Endothelial cell of umbilical vein (primary cell): ENCODE measurements around the gene BCOR. TPM values are rescaled to one million over a fixed set of nuclear protein-coding genes. Genes with fewer than 3 reads are reported as not detected.

Source experiments
- BruUV-seq: library from RNA; stranded (reverse); fragments of 400-500 nt; replicated peaks from 2 replicates; lab custom pipeline; 2021; lab: Mats Ljungman, UMichigan
- CTCF ChIA-PET: fragments of 300-600, 350-600 bp; sonication (Branson Sonifier 250); formaldehyde crosslinking; loops from one replicate; lab custom pipeline; 2021; ENCODE audit warnings: antibody characterized with exemption, inconsistent platforms; lab: Charles Lee
- POLR2A ChIA-PET: fragments of 300-600, 350-600 bp; sonication (Branson Sonifier 250); formaldehyde crosslinking; loops from one replicate; lab custom pipeline; 2021; ENCODE audit warnings: antibody characterized with exemption, inconsistent platforms; lab: Charles Lee
- DNase-seq: peaks from one replicate; pipeline ENCODE4 v3.0.0-alpha.2; 2011; ENCODE audit warnings: low read depth, low spot score
- FAIRE-seq: peaks from 2 replicates; lab custom pipeline; 2011; peaks lifted over from hg19 to GRCh38; lab: Jason Lieb, UNC
- H2AFZ ChIP-seq: 2 replicates; pipeline ENCODE4 v1.6.0; 2012; ENCODE audit warnings: low read depth, low read length, control low read depth, inconsistent platforms
- H3K27ac ChIP-seq: 2 replicates; pipeline ENCODE4 v1.5.1; 2011; ENCODE audit warnings: low read depth, mild to moderate bottlenecking, control low read depth, low read length, moderate library complexity; ENCODE audit not compliant: insufficient read depth
- H3K27me3 ChIP-seq, 2 experiments: 2 replicates each; pipeline versions ENCODE4 v1.6.0 to v1.6.1; 2011; ENCODE audit warnings: low read length in 2 of 2, mixed read lengths in 1 of 2; ENCODE audit not compliant: control insufficient read depth in 2 of 2, insufficient read depth in 2 of 2
- H3K36me3 ChIP-seq, 2 experiments: 2 replicates in 1 of 2; 3 replicates in 1 of 2; pipeline ENCODE4 v1.5.1; 2011; ENCODE audit warnings: low read length in 2 of 2, mild to moderate bottlenecking in 1 of 2, moderate library complexity in 1 of 2; ENCODE audit not compliant: control insufficient read depth in 2 of 2, insufficient read depth in 2 of 2; ENCODE audit errors: extremely low read depth in 1 of 2
- H3K4me1 ChIP-seq: 3 replicates; pipeline ENCODE4 v1.5.1; 2011; ENCODE audit warnings: mild to moderate bottlenecking, low read length; ENCODE audit not compliant: control insufficient read depth, insufficient read depth; ENCODE audit errors: extremely low read depth
- H3K4me2 ChIP-seq: 2 replicates; pipeline ENCODE4 v1.6.1; 2011; ENCODE audit warnings: low read length, control low read depth, mixed read lengths; ENCODE audit not compliant: insufficient read depth
- H3K4me3 ChIP-seq, 3 experiments: fragments of 200-600 bp in 1 of 3; sonication (generic), shearing (Covaris generic) in 1 of 3; replicated peaks in 1 of 3; 2 replicates each; pipeline ENCODE4 v1.5.1; 2011 to 2016; ENCODE audit warnings: control low read depth in 3 of 3, low read length in 3 of 3, mild to moderate bottlenecking in 2 of 3, inconsistent platforms in 1 of 3, low read depth in 1 of 3, moderate library complexity in 1 of 3; ENCODE audit not compliant: insufficient read depth in 1 of 3
- H3K79me2 ChIP-seq: 2 replicates; pipeline ENCODE4 v1.6.0; 2012; ENCODE audit warnings: low read length, inconsistent platforms; ENCODE audit not compliant: control insufficient read depth, insufficient read depth
- H3K9ac ChIP-seq: replicated peaks from 2 replicates; pipeline ENCODE3; 2011; ENCODE audit warnings: low read length, control low read depth; ENCODE audit not compliant: insufficient read depth; ENCODE audit errors: extremely low read depth
- H3K9me1 ChIP-seq: replicated peaks from 3 replicates; pipeline ENCODE4 v1.6.0; 2011; ENCODE audit warnings: mild to moderate bottlenecking, low read length; ENCODE audit not compliant: control insufficient read depth, insufficient read depth; ENCODE audit errors: extremely low read depth
- H3K9me3 ChIP-seq: replicated peaks from 2 replicates; pipeline ENCODE4 v1.5.1; 2012; ENCODE audit warnings: low read length, inconsistent platforms; ENCODE audit not compliant: control insufficient read depth, insufficient read depth
- H4K20me1 ChIP-seq: replicated peaks from 2 replicates; pipeline ENCODE3; 2011; ENCODE audit warnings: mild to moderate bottlenecking, low read length; ENCODE audit not compliant: control insufficient read depth, insufficient read depth; ENCODE audit errors: extremely low read depth
- EZH2 ChIP-seq: IDR thresholded peaks from 2 replicates; pipeline ENCODE4 v1.6.1; 2012; ENCODE audit warnings: borderline replicate concordance, low read depth, mild to moderate bottlenecking, moderate library complexity, low read length, inconsistent platforms; ENCODE audit not compliant: severe bottlenecking
- FOS ChIP-seq: IDR thresholded peaks from 2 replicates; pipeline ENCODE4 v1.6.1; 2011; ENCODE audit warnings: mild to moderate bottlenecking, low read length, moderate library complexity, borderline replicate concordance; ENCODE audit not compliant: insufficient read depth
- JUN ChIP-seq: IDR thresholded peaks from 2 replicates; pipeline ENCODE4 v1.6.1; 2011; ENCODE audit warnings: borderline replicate concordance, low read depth; ENCODE audit not compliant: insufficient read length, insufficient read depth
- MAX ChIP-seq: IDR thresholded peaks from 2 replicates; pipeline ENCODE4 v1.6.1; 2011; ENCODE audit not compliant: insufficient read depth, insufficient read length
- MYC ChIP-seq: IDR thresholded peaks from one replicate; pipeline ENCODE4 v1.6.1; 2011; ENCODE audit warnings: mild to moderate bottlenecking, low read depth, low read length
- POLR2A ChIP-seq: IDR thresholded peaks from 2 replicates; pipeline ENCODE4 v1.6.1; 2012; ENCODE audit warnings: low read depth, mild to moderate bottlenecking, control low read depth, low read length
- POLR2AphosphoS5 ChIP-seq: IDR thresholded peaks from 2 replicates; pipeline ENCODE4 v1.6.1; 2012; ENCODE audit warnings: low read depth, mild to moderate bottlenecking, control low read depth, low read length, moderate library complexity; ENCODE audit not compliant: insufficient read depth
- dilution Hi-C: fragments of 300-500 bp; cut with MboI; formaldehyde crosslinking; loops from one replicate; pipeline ENCODE4 v1.15.0; 2019; ENCODE audit warnings: low sequenced_read_pairs; ENCODE audit not compliant: extremely low pct_ligation_motif_present
- intact Hi-C: fragments of 100-400 bp; cut with micrococcal nuclease; formaldehyde crosslinking; loops from one replicate; pipeline ENCODE4 v1.10.0; 2022
- polyA plus RNA-seq, 4 experiments: library from polyadenylated mRNA; depleted of rRNA in 3 of 4; stranded (reverse) in 3 of 4; unstranded in 1 of 4; fragments of >200 nt; gene quantifications; 2 replicates each; pipeline versions ENCODE4 v1.2.1 to v1.2.3, GENCODE V29; 2011 to 2012; ENCODE audit warnings: missing spikeins in 1 of 4
- total RNA-seq: library from RNA; stranded (reverse); gene quantifications from 2 replicates; pipeline ENCODE4 v1.2.3, GENCODE V29; 2021
- TF ChIP-seq, protein P1 (sequence below), 2 donors: IDR thresholded peaks; 1 replicate in 1 of 2; 2 replicates in 1 of 2; pipeline ENCODE4 v1.5.1; 2011; ENCODE audit warnings: low read length in 2 of 2, mild to moderate bottlenecking in 2 of 2, moderate library complexity in 2 of 2, control low read depth in 1 of 2, inconsistent platforms in 1 of 2, low read depth in 1 of 2; ENCODE audit not compliant: insufficient read depth in 1 of 2; ENCODE audit errors: extremely low read depth in 1 of 2

BCOR gene
- total and polyA plus RNA-seq, 2 donors (not counting 3 experiments of a cell fraction or from before 2014, with no cell fraction given): 10.1 to 24.2 TPM

DNA sequence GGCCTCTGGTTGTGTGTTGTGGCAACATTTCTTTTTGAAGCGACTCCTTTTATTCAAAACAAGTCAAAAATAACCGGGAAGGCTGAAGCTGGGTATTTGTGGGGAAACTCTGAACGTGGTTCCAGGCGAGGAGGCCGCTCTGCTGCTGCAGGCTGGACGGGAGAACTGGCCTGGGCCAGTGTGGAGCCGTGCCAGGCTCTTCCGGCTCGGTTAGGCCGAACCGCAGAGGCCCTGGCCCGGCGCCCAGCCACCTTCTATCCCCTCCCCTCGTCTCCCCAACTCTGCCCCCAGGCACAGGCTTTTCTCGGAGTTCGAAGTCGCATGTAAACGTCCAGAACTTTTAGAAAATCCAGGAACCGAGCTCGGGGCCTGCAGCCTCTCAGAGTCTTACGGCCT is 2.4 kb upstream of the BCOR start:
- dilution Hi-C loops: no loop called here
- Histone ChIP-seq H3K9me3 (no peaks in the 10 kb centered on the region), H4K20me1 (no peaks in the 10 kb centered on the region), H3K27ac (no peak overlapping the region), H3K27me3 (no peaks in the 10 kb centered on the region), H3K4me1 (peaks cover 2% of the 10 kb centered on the region), H3K9ac (no peak overlapping the region), H2AFZ (no peak overlapping the region), H3K4me3 (no peak overlapping the region), H3K9me1 (no peaks in the 10 kb centered on the region), H3K79me2 (peaks cover 14% of the 10 kb centered on the region), H3K36me3 (no peaks in the 10 kb centered on the region), H3K4me2 (no peak overlapping the region)
- intact Hi-C loops: no loop called here
- BruUV-seq: no TSS peak
- ChIA-PET POLR2A (no interaction called here), CTCF (no interaction called here)
- TF ChIP-seq, protein P1, sequence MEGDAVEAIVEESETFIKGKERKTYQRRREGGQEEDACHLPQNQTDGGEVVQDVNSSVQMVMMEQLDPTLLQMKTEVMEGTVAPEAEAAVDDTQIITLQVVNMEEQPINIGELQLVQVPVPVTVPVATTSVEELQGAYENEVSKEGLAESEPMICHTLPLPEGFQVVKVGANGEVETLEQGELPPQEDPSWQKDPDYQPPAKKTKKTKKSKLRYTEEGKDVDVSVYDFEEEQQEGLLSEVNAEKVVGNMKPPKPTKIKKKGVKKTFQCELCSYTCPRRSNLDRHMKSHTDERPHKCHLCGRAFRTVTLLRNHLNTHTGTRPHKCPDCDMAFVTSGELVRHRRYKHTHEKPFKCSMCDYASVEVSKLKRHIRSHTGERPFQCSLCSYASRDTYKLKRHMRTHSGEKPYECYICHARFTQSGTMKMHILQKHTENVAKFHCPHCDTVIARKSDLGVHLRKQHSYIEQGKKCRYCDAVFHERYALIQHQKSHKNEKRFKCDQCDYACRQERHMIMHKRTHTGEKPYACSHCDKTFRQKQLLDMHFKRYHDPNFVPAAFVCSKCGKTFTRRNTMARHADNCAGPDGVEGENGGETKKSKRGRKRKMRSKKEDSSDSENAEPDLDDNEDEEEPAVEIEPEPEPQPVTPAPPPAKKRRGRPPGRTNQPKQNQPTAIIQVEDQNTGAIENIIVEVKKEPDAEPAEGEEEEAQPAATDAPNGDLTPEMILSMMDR (IDR thresholded peaks at IDR 0.05; ENCODE audit: extremely low read depth in 1 of 2, insufficient read depth in 1 of 2, low read depth in 1 of 2, low read length in 2 of 2): no peak
- no peak for TF ChIP-seq POLR2AphosphoS5
- TF ChIP-seq JUN: no peak
- no peak for TF ChIP-seq FOS
- TF ChIP-seq EZH2: no peak
- TF ChIP-seq POLR2A: no peak
- no peak for TF ChIP-seq MAX
- TF ChIP-seq MYC: no peak
- FAIRE-seq: no peak
- DNase-seq: no peak
